IMR-90 (cell line): ENCODE results near the gene FKBP4.

Experiments used
- BHLHE40 ChIP-seq: fragments of 150-350 bp; IDR thresholded peaks from 2 replicates; pipeline ENCODE4 v1.6.1; 2016; ENCODE audit warnings: mild to moderate bottlenecking, low read depth, low read length
- CTCF ChIP-seq: conservative IDR thresholded peaks from 2 replicates; pipeline ENCODE4 v1.5.1; 2012; ENCODE audit warnings: mild to moderate bottlenecking, low read depth, low read length, improper control_type of control experiment
- ELK1 ChIP-seq: fragments of 150-350 bp; IDR thresholded peaks from 2 replicates; pipeline ENCODE4 v1.6.1; 2016; ENCODE audit warnings: low read depth, mild to moderate bottlenecking, low read length, moderate library complexity, borderline replicate concordance
- FOS ChIP-seq: fragments of 150-350 bp; IDR thresholded peaks from 2 replicates; pipeline ENCODE4 v1.6.1; 2016; ENCODE audit warnings: low read depth, low read length
- MAFK ChIP-seq: IDR thresholded peaks from 2 replicates; pipeline ENCODE4 v1.6.1; 2012; ENCODE audit warnings: low read depth, low read length, improper control_type of control experiment
- NFE2L2 ChIP-seq: fragments of 150-350 bp; IDR thresholded peaks from 2 replicates; pipeline ENCODE4 v1.6.1; 2016; ENCODE audit warnings: low read depth, mild to moderate bottlenecking, low read length
- POLR2A ChIP-seq: IDR thresholded peaks from 2 replicates; pipeline ENCODE4 v1.6.1; 2012; ENCODE audit warnings: mild to moderate bottlenecking, low read depth, low read length
- RAD21 ChIP-seq: IDR thresholded peaks from 2 replicates; pipeline ENCODE4 v1.6.1; 2012; ENCODE audit warnings: low read length, improper control_type of control experiment
- RCOR1 ChIP-seq: IDR thresholded peaks from 2 replicates; pipeline ENCODE4 v1.6.1; 2012; ENCODE audit warnings: mild to moderate bottlenecking, low read length, improper control_type of control experiment; ENCODE audit not compliant: insufficient replicate concordance
- RFX5 ChIP-seq: IDR thresholded peaks from 2 replicates; pipeline ENCODE4 v1.8.0; 2012; ENCODE audit warnings: low read depth, mild to moderate bottlenecking, low read length, moderate library complexity
- SMC3 ChIP-seq: fragments of 150-350 bp; IDR thresholded peaks from 2 replicates; pipeline ENCODE4 v1.6.1; 2016; ENCODE audit warnings: low read depth, mild to moderate bottlenecking, antibody characterized with exemption, low read length, moderate library complexity

- TF ChIP-seq CTCF (peak; percentile 81), BHLHE40 (no peak), SMC3 (peak; percentile 77), POLR2A (no peak), NFE2L2 (no peak), RCOR1 (no peak), ELK1 (no peak), MAFK (no peak), RAD21 (peak; percentile 71), RFX5 (no peak), FOS (no peak)
Measured at GRCh38 chr12:2783936-2784600, 10.7 kb upstream of the FKBP4 start.
